Retinal pigment epithelial cell (primary cell): ENCODE results near the gene EXOG.
A peak's percentile ranks its signal among the peaks of the same experiment; 100 is the strongest.

Experiments
- DNase-seq: peaks from one replicate; pipeline ENCODE4 v3.0.0-alpha.2; 2010; ENCODE audit warnings: low read depth
- H3K4me3 ChIP-seq: 2 replicates; pipeline ENCODE4 v1.5.1; 2011; ENCODE audit warnings: mild to moderate bottlenecking, low read length, control low read depth, moderate library complexity
- CTCF ChIP-seq: conservative IDR thresholded peaks from 2 replicates; pipeline ENCODE4 v1.5.1; 2011; ENCODE audit warnings: low read depth, low read length, control low read depth, inconsistent platforms

EXOG gene

GRCh38 chr3:38489766-38490165 is 6.4 kb upstream of the EXOG start:
- TF ChIP-seq CTCF, result no peak
- DNase-seq, result no peak
- no peak overlapping the region for H3K4me3 ChIP-seq

- H3K4me3 ChIP-seq, result no peak overlapping the region
- no peak for TF ChIP-seq CTCF
- DNase-seq, result no peak
Observed at GRCh38 chr3:38490281-38491030, 5.7 kb upstream of the EXOG start.

- TF ChIP-seq CTCF, result no peak
- H3K4me3 ChIP-seq, result no peak overlapping the region
- no peak for DNase-seq
Observed at GRCh38 chr3:38491215-38491614, 4.9 kb upstream of the EXOG start.

GRCh38 chr3:38493031-38493430 is 3.1 kb upstream of the EXOG start:
- DNase-seq, result no peak
- no peak for TF ChIP-seq CTCF

GRCh38 chr3:38497031-38497430 is 891 bp downstream of the EXOG start:
- no peak for TF ChIP-seq CTCF
- H3K4me3 ChIP-seq, result peak overlapping the region; percentile 82
- DNase-seq, result no peak

More at GRCh38 chr3:38493031-38493430, 3.1 kb upstream of the EXOG start:
- no peak overlapping the region for H3K4me3 ChIP-seq

- no peak for TF ChIP-seq CTCF
- no peak for DNase-seq
- H3K4me3 ChIP-seq, result no peak overlapping the region
Observed at GRCh38 chr3:38500688-38501417, 4.7 kb downstream of the EXOG start.

- no peak for DNase-seq
- H3K4me3 ChIP-seq, result no peak overlapping the region
- no peak for TF ChIP-seq CTCF
Observed at GRCh38 chr3:38507120-38507519, 11.0 kb downstream of the EXOG start.
